GM12878 (cell line): Measurements from ENCODE around the gene RAD51. TPM values are rescaled to one million over a fixed set of nuclear protein-coding genes. Genes with fewer than 3 reads are reported as not detected.

Experiments
- ATAC-seq: fragments of 200-7000 bp; cut with Tn5 transposase; 3 replicates; pipeline ENCODE4 v1.9.1; 2020; ENCODE audit warnings: mild to moderate bottlenecking, moderate library complexity
- BruUV-seq: library from RNA; stranded (reverse); fragments of 400-500 nt; replicated peaks from 2 replicates; lab custom pipeline; 2021; lab: Mats Ljungman, UMichigan
- CTCF ChIA-PET: fragments of 300-600 bp; sonication (Branson Sonifier 250); formaldehyde crosslinking; extraction: SDS; loops from one replicate; lab custom pipeline; 2021; ENCODE audit warnings: inconsistent platforms; lab: Yijun Ruan, JAX
- POLR2A ChIA-PET: fragments of 350-600 bp; formaldehyde crosslinking; extraction: SDS; loops from one replicate; lab custom pipeline; 2021; ENCODE audit warnings: inconsistent platforms; lab: Charles Lee
- RAD21 ChIA-PET: fragments of 300-600 bp; sonication (Branson Sonifier 250); formaldehyde crosslinking; loops from one replicate; lab custom pipeline; 2023; ENCODE audit warnings: antibody characterized with exemption; ENCODE audit not compliant: unreplicated experiment; lab: Charles Lee
- SMC1A ChIA-PET: fragments of 300-600 bp; sonication (Branson Sonifier 250); formaldehyde crosslinking; loops from one replicate; lab custom pipeline; 2023; ENCODE audit not compliant: unreplicated experiment, uncharacterized antibody; lab: Charles Lee
- DNase-seq: peaks from one replicate; pipeline ENCODE4 v3.0.0-alpha.2; 2011; ENCODE audit warnings: low read depth, low spot score
- FAIRE-seq: peaks from 3 replicates; lab custom pipeline; 2011; peaks lifted over from hg19 to GRCh38; lab: Jason Lieb, UNC
- H2AFZ ChIP-seq: 2 replicates; pipeline ENCODE4 v1.6.0; 2011; ENCODE audit warnings: low read depth, low read length, control low read depth; ENCODE audit not compliant: control insufficient read depth
- H3K27ac ChIP-seq: 2 replicates; pipeline ENCODE4 v1.5.1; 2011; ENCODE audit warnings: control low read depth; ENCODE audit not compliant: control insufficient read depth, insufficient read depth
- H3K27me3 ChIP-seq, 2 experiments: replicated peaks in 1 of 2; 2 replicates each; pipeline versions ENCODE4 v1.6.0 to v1.6.1; 2011; ENCODE audit warnings: low read length in 1 of 2; ENCODE audit not compliant: control insufficient read depth in 2 of 2, insufficient read depth in 2 of 2
- H3K36me3 ChIP-seq, 2 experiments: 2 replicates each; pipeline ENCODE4 v1.5.1; 2011; ENCODE audit warnings: low read length in 1 of 2; ENCODE audit not compliant: control insufficient read depth in 2 of 2, insufficient read depth in 2 of 2
- H3K4me1 ChIP-seq: 2 replicates; pipeline ENCODE4 v1.6.1; 2011; ENCODE audit warnings: mild to moderate bottlenecking, low read length, moderate library complexity, mixed read lengths; ENCODE audit not compliant: control insufficient read depth, insufficient read depth
- H3K4me2 ChIP-seq: 2 replicates; pipeline ENCODE4 v1.6.0; 2011; ENCODE audit warnings: control low read depth; ENCODE audit not compliant: control insufficient read depth, insufficient read depth
- H3K4me3 ChIP-seq: fragments of 200-600 bp; sonication (generic); 2 replicates; pipeline ENCODE4 v1.5.1; 2016
- H3K79me2 ChIP-seq: 2 replicates; pipeline ENCODE4 v1.6.0; 2011; ENCODE audit warnings: low read length; ENCODE audit not compliant: control insufficient read depth, insufficient read depth
- H3K9ac ChIP-seq: 2 replicates; pipeline ENCODE4 v1.8.0; 2011; ENCODE audit warnings: low read length, control low read depth, mixed read lengths; ENCODE audit not compliant: control insufficient read depth, insufficient read depth
- H3K9me3 ChIP-seq: replicated peaks from 3 replicates; pipeline ENCODE4 v1.5.1; 2011; ENCODE audit warnings: mild to moderate bottlenecking, low read length; ENCODE audit not compliant: control insufficient read depth, insufficient read depth
- H4K20me1 ChIP-seq: 2 replicates; pipeline ENCODE4 v1.6.0; 2011; ENCODE audit not compliant: control insufficient read depth, insufficient read depth
- ESRRA ChIP-seq: IDR thresholded peaks from 2 replicates; pipeline ENCODE4 v1.6.1; 2012; ENCODE audit warnings: mild to moderate bottlenecking, low read length, improper control_type of control experiment
- JUND ChIP-seq: IDR thresholded peaks from 2 replicates; pipeline ENCODE4 v1.6.1; 2012; ENCODE audit warnings: low read depth, mild to moderate bottlenecking, low read length, improper control_type of control experiment, moderate library complexity
- RUNX3 ChIP-seq: IDR thresholded peaks from 2 replicates; pipeline ENCODE4 v1.6.1; 2012; ENCODE audit warnings: low read length, inconsistent platforms
- WGBS: methylation state at CpG from one replicate; pipeline ENCODE4 v1.1.6; 2016; ENCODE audit warnings: low lambda C conversion rate; ENCODE audit not compliant: insufficient replicate concordance, insufficient coverage; ENCODE audit errors: missing lambda C conversion rate; 5-methylcytosine and 5-hydroxymethylcytosine counted together
- in situ Hi-C: fragments of 300-500 bp; cut with MboI; formaldehyde crosslinking; loops from 9 replicates; pipeline ENCODE4 v1.14.3; 2018; ENCODE audit warnings: mixed read lengths
- intact Hi-C: fragments of 100-400 bp; cut with micrococcal nuclease; formaldehyde crosslinking; loops from one replicate; pipeline ENCODE4 v1.14.2; 2022; ENCODE audit not compliant: unreplicated experiment
- polyA plus RNA-seq, 11 experiments: library from polyadenylated mRNA; depleted of rRNA in 4 of 11; unstranded in 6 of 11; stranded (reverse) in 5 of 11; fragments of >200 nt; fragmentation: Nextera tagmentation in 4 of 11; fragmentation: Illumina TruSeq in 1 of 11; extraction: Ambion mirVana in 4 of 11; extraction: Trizol in 1 of 11; gene quantifications; 1 replicate in 1 of 11; 2 replicates in 10 of 11; pipeline versions ENCODE4 v1.2.1 to v1.2.3, GENCODE V29; 2011 to 2016; ENCODE audit warnings: inconsistent platforms in 2 of 11, missing spikeins in 2 of 11, low read depth in 1 of 11
- small RNA-seq: library from RNA; depleted of rRNA; stranded (forward); fragments of <200 nt; gene quantifications from one replicate; pipeline ENCODE3, GENCODE V24; 2014
- total RNA-seq, 4 experiments: library from RNA; depleted of rRNA in 3 of 4; stranded (reverse); fragments of >200 nt in 3 of 4; fragmentation: Illumina TruSeq in 1 of 4; extraction: Trizol in 1 of 4; gene quantifications; 2 replicates each; pipeline versions ENCODE4 v1.2.1 to v1.2.3, GENCODE V29; 2013 to 2021
- TF ChIP-seq, protein P1 (sequence below), 3 experiments: IDR thresholded peaks in 2 of 3; conservative IDR thresholded peaks in 1 of 3; 2 replicates each; pipeline ENCODE4 v1.5.1; 2011; ENCODE audit warnings: low read depth in 3 of 3, low read length in 3 of 3, mild to moderate bottlenecking in 3 of 3, control low read depth in 2 of 3, moderate library complexity in 2 of 3, inconsistent platforms in 1 of 3, mixed read lengths in 1 of 3; ENCODE audit not compliant: control insufficient read depth in 2 of 3, insufficient read depth in 1 of 3; ENCODE audit errors: extremely low read depth in 1 of 3

The RAD51 gene
- total and polyA plus RNA-seq, 10 of the 15 experiments (the other 5 are each of a cell fraction or from before 2014, with no cell fraction given): 13.1 to 55.0 (median 30.6) TPM

DNA sequence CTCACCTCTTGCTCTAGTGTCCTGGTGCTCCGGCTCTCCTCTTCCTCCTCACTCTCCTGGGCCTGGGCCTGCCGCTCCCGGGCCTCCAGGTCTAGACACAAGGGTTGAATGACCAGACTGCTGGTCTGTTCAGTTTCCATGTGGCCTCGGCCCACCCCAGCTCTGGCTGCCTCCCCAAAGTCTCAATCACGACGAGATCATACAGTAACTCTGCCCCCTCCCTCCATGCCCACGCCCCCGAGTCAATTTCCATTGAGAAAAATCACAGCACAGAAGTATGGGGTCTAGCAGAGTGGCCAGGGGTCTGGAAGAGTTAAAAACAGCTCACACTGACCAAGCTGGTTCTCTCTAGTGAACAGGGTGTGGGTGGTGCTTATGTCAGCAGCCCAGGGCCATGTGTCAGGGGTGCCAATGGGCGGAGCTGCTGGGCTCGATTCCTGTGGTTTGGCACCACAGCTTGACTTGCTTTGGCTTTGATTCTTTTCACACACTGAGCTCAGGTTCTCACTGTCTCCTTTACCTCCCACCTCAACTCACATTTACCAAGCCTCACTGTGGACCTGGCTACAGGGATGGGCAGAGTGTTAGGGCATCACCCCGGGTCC is 81.7 kb downstream of the RAD51 start:
- no peaks in the 10 kb centered on the region for H3K4me1 ChIP-seq
- BruUV-seq: no TSS peak
- WGBS: 86% methylated on average over 11 of the region's 11 CpGs
- H3K9me3 ChIP-seq: no peaks in the 10 kb centered on the region
- no peak overlapping the region for H2AFZ ChIP-seq
- no peak for ATAC-seq
- SMC1A ChIA-PET: interaction anchor here (1.6 kb wide), 1 partner anchor 115 kb away, joined by 6 read pairs; no protein-coding TSS in a partner anchor
- no peak for FAIRE-seq
- POLR2A ChIA-PET: no interaction called here
- RAD21 ChIA-PET: no interaction called here
- no peak overlapping the region for H3K4me3 ChIP-seq
- H4K20me1 ChIP-seq: no peaks in the 10 kb centered on the region
- intact Hi-C loops (no loop called here), in situ Hi-C loops (no loop called here)
- CTCF ChIA-PET: interaction anchor here (1.6 to 2.0 kb wide), 2 partner anchors 12 to 97 kb away, joined by 3 to 5 read pairs; no protein-coding TSS in a partner anchor
- peaks cover 2 to 24% of the 10 kb centered on the region in 2 experiments; a peak in 3 of 4 replicates for H3K36me3 ChIP-seq
- no peak overlapping the region for H3K27ac ChIP-seq
- DNase-seq: no peak
- H3K4me2 ChIP-seq: no peak overlapping the region
- TF ChIP-seq, protein P1, sequence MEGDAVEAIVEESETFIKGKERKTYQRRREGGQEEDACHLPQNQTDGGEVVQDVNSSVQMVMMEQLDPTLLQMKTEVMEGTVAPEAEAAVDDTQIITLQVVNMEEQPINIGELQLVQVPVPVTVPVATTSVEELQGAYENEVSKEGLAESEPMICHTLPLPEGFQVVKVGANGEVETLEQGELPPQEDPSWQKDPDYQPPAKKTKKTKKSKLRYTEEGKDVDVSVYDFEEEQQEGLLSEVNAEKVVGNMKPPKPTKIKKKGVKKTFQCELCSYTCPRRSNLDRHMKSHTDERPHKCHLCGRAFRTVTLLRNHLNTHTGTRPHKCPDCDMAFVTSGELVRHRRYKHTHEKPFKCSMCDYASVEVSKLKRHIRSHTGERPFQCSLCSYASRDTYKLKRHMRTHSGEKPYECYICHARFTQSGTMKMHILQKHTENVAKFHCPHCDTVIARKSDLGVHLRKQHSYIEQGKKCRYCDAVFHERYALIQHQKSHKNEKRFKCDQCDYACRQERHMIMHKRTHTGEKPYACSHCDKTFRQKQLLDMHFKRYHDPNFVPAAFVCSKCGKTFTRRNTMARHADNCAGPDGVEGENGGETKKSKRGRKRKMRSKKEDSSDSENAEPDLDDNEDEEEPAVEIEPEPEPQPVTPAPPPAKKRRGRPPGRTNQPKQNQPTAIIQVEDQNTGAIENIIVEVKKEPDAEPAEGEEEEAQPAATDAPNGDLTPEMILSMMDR (IDR thresholded peaks at IDR 0.05 in 2 of 3, conservative IDR thresholded peaks at IDR 0.05 in 1 of 3; ENCODE audit: control insufficient read depth in 2 of 3, extremely low read depth in 1 of 3, insufficient read depth in 1 of 3, low read depth in 3 of 3, low read length in 3 of 3): no peak
- no peak for TF ChIP-seq ESRRA
- no peak for TF ChIP-seq JUND
- no peak for TF ChIP-seq RUNX3
- H3K9ac ChIP-seq: no peak overlapping the region
- no peaks in the 10 kb centered on the region for H3K27me3 ChIP-seq
- no peaks in the 10 kb centered on the region for H3K79me2 ChIP-seq

Small RNA genes within 50 kb of the gene (small RNA-seq; reads per million reads assigned to genes)
- not detected for gene SUMO2P15

Other genes starting within 250 kb of the RAD51 start
Only the 7 nearest of the 14 such genes appear.
- gene RPUSD2, start 125.9 kb upstream of the RAD51 start, total RNA-seq (2014; rRNA removed): 25.5 and 26.0 TPM in 2 replicates
- gene RPUSD2, start 125.9 kb upstream of the RAD51 start, total RNA-seq (2014; rRNA removed; fragmentation: Illumina TruSeq; extraction: Trizol): 13.1 and 14.4 TPM in 2 replicates
- gene RPUSD2, start 125.9 kb upstream of the RAD51 start, total RNA-seq (2021): 22.7 and 26.1 TPM in 2 replicates
- 7.4 and 16.2 TPM in 2 replicates for gene RPUSD2, start 125.9 kb upstream of the RAD51 start, polyA plus RNA-seq (2011; rRNA removed)
- 8.5 and 12.7 TPM in 2 replicates for gene RPUSD2, start 125.9 kb upstream of the RAD51 start, polyA plus RNA-seq (2014; fragmentation: Illumina TruSeq; extraction: Trizol)
- 1 to 10 TPM; 4.0 to 8.7 TPM for gene RPUSD2, start 125.9 kb upstream of the RAD51 start, polyA plus RNA-seq (2014; fragmentation: Nextera tagmentation; extraction: Ambion mirVana)
- gene RPUSD2, start 125.9 kb upstream of the RAD51 start, polyA plus RNA-seq (2014; rRNA removed): 20.9 and 26.5 TPM in 2 replicates
- gene RPUSD2, start 125.9 kb upstream of the RAD51 start, polyA plus RNA-seq (2016; fragmentation: Nextera tagmentation; extraction: Ambion mirVana): 10 to 100 TPM; 29.5 to 33.3 TPM
- gene KNL1, start 100.9 kb upstream of the RAD51 start, total RNA-seq (2014; rRNA removed): 31.3 and 41.5 TPM in 2 replicates
- 55.5 and 58.1 TPM in 2 replicates for gene KNL1, start 100.9 kb upstream of the RAD51 start, total RNA-seq (2014; rRNA removed; fragmentation: Illumina TruSeq; extraction: Trizol)
- 25.7 and 29.3 TPM in 2 replicates for gene KNL1, start 100.9 kb upstream of the RAD51 start, total RNA-seq (2021)
- 44.1 and 73.9 TPM in 2 replicates for gene KNL1, start 100.9 kb upstream of the RAD51 start, polyA plus RNA-seq (2011; rRNA removed)
- 42.7 and 44.0 TPM in 2 replicates for gene KNL1, start 100.9 kb upstream of the RAD51 start, polyA plus RNA-seq (2014; fragmentation: Illumina TruSeq; extraction: Trizol)
- 10 to 100 TPM; 10.9 to 15.8 TPM for gene KNL1, start 100.9 kb upstream of the RAD51 start, polyA plus RNA-seq (2014; fragmentation: Nextera tagmentation; extraction: Ambion mirVana)
- gene KNL1, start 100.9 kb upstream of the RAD51 start, polyA plus RNA-seq (2014; rRNA removed): 11.2 and 12.1 TPM in 2 replicates
- gene KNL1, start 100.9 kb upstream of the RAD51 start, polyA plus RNA-seq (2016; fragmentation: Nextera tagmentation; extraction: Ambion mirVana): 10 to 100 TPM; 26.3 to 30.5 TPM
- 15.4 and 20.0 TPM in 2 replicates for gene RMDN3, start 60.1 kb downstream of the RAD51 start, total RNA-seq (2014; rRNA removed)
- gene RMDN3, start 60.1 kb downstream of the RAD51 start, total RNA-seq (2014; rRNA removed; fragmentation: Illumina TruSeq; extraction: Trizol): 16.3 and 16.9 TPM in 2 replicates
- gene RMDN3, start 60.1 kb downstream of the RAD51 start, total RNA-seq (2021): 27.6 and 28.3 TPM in 2 replicates
- gene RMDN3, start 60.1 kb downstream of the RAD51 start, polyA plus RNA-seq (2011; rRNA removed): 19.4 and 19.9 TPM in 2 replicates
- gene RMDN3, start 60.1 kb downstream of the RAD51 start, polyA plus RNA-seq (2014; fragmentation: Illumina TruSeq; extraction: Trizol): 19.3 and 20.5 TPM in 2 replicates
- 10 to 100 TPM in 1 of 2 experiments, 1 to 10 TPM in 1; 5.7 to 10.2 TPM for gene RMDN3, start 60.1 kb downstream of the RAD51 start, polyA plus RNA-seq (2014; fragmentation: Nextera tagmentation; extraction: Ambion mirVana)
- 21.3 and 23.1 TPM in 2 replicates for gene RMDN3, start 60.1 kb downstream of the RAD51 start, polyA plus RNA-seq (2014; rRNA removed)
- 10 to 100 TPM; 38.3 to 44.4 TPM for gene RMDN3, start 60.1 kb downstream of the RAD51 start, polyA plus RNA-seq (2016; fragmentation: Nextera tagmentation; extraction: Ambion mirVana)
- 67.0 and 69.5 TPM in 2 replicates for gene GCHFR, start 68.9 kb downstream of the RAD51 start, total RNA-seq (2014; rRNA removed)
- gene GCHFR, start 68.9 kb downstream of the RAD51 start, total RNA-seq (2014; rRNA removed; fragmentation: Illumina TruSeq; extraction: Trizol): 22.9 and 23.9 TPM in 2 replicates
- 43.9 and 45.3 TPM in 2 replicates for gene GCHFR, start 68.9 kb downstream of the RAD51 start, total RNA-seq (2021)
- 7.1 and 14.8 TPM in 2 replicates for gene GCHFR, start 68.9 kb downstream of the RAD51 start, polyA plus RNA-seq (2011; rRNA removed)
- gene GCHFR, start 68.9 kb downstream of the RAD51 start, polyA plus RNA-seq (2014; fragmentation: Illumina TruSeq; extraction: Trizol): 3.3 and 16.9 TPM in 2 replicates
- 10 to 100 TPM; 10.5 to 25.4 TPM for gene GCHFR, start 68.9 kb downstream of the RAD51 start, polyA plus RNA-seq (2014; fragmentation: Nextera tagmentation; extraction: Ambion mirVana)
- 88.2 and 94.0 TPM in 2 replicates for gene GCHFR, start 68.9 kb downstream of the RAD51 start, polyA plus RNA-seq (2014; rRNA removed)
- gene GCHFR, start 68.9 kb downstream of the RAD51 start, polyA plus RNA-seq (2016; fragmentation: Nextera tagmentation; extraction: Ambion mirVana): 10 to 100 TPM; 68.0 to 77.3 TPM
- gene C15orf62, start 74.8 kb downstream of the RAD51 start, total RNA-seq (2014; rRNA removed): 0.44 and 0.68 TPM in 2 replicates
- gene C15orf62, start 74.8 kb downstream of the RAD51 start, total RNA-seq (2014; rRNA removed; fragmentation: Illumina TruSeq; extraction: Trizol): 0.37 and 0.54 TPM in 2 replicates
- gene C15orf62, start 74.8 kb downstream of the RAD51 start, total RNA-seq (2021): 0.24 and 0.56 TPM in 2 replicates
- gene C15orf62, start 74.8 kb downstream of the RAD51 start, polyA plus RNA-seq (2011; rRNA removed): 0.07 and 0.11 TPM in 2 replicates
- 0.25 TPM in 1 of 2 replicates, not detected in the other for gene C15orf62, start 74.8 kb downstream of the RAD51 start, polyA plus RNA-seq (2014; fragmentation: Illumina TruSeq; extraction: Trizol)
- gene C15orf62, start 74.8 kb downstream of the RAD51 start, polyA plus RNA-seq (2014; fragmentation: Nextera tagmentation; extraction: Ambion mirVana): under 1 TPM in 1 of 2 experiments, not detected in 1; 0.06 TPM
- gene C15orf62, start 74.8 kb downstream of the RAD51 start, polyA plus RNA-seq (2014; rRNA removed): 0.18 and 0.28 TPM in 2 replicates
- gene C15orf62, start 74.8 kb downstream of the RAD51 start, polyA plus RNA-seq (2016; fragmentation: Nextera tagmentation; extraction: Ambion mirVana): under 1 TPM; 0.40 to 0.50 TPM
- gene ZFYVE19, start 111.9 kb downstream of the RAD51 start, total RNA-seq (2014; rRNA removed): 16.8 and 20.2 TPM in 2 replicates
- 11.5 and 12.4 TPM in 2 replicates for gene ZFYVE19, start 111.9 kb downstream of the RAD51 start, total RNA-seq (2014; rRNA removed; fragmentation: Illumina TruSeq; extraction: Trizol)
- gene ZFYVE19, start 111.9 kb downstream of the RAD51 start, total RNA-seq (2021): 14.9 and 17.1 TPM in 2 replicates
- gene ZFYVE19, start 111.9 kb downstream of the RAD51 start, polyA plus RNA-seq (2011; rRNA removed): 23.7 and 36.3 TPM in 2 replicates
- 22.2 and 27.3 TPM in 2 replicates for gene ZFYVE19, start 111.9 kb downstream of the RAD51 start, polyA plus RNA-seq (2014; fragmentation: Illumina TruSeq; extraction: Trizol)
- 1 to 10 TPM; 1.7 to 4.4 TPM for gene ZFYVE19, start 111.9 kb downstream of the RAD51 start, polyA plus RNA-seq (2014; fragmentation: Nextera tagmentation; extraction: Ambion mirVana)
- gene ZFYVE19, start 111.9 kb downstream of the RAD51 start, polyA plus RNA-seq (2014; rRNA removed): 27.1 and 30.7 TPM in 2 replicates
- 10 to 100 TPM; 16.0 to 17.2 TPM for gene ZFYVE19, start 111.9 kb downstream of the RAD51 start, polyA plus RNA-seq (2016; fragmentation: Nextera tagmentation; extraction: Ambion mirVana)
- 39.2 and 42.8 TPM in 2 replicates for gene DNAJC17, start 112.3 kb downstream of the RAD51 start, total RNA-seq (2014; rRNA removed)
- gene DNAJC17, start 112.3 kb downstream of the RAD51 start, total RNA-seq (2014; rRNA removed; fragmentation: Illumina TruSeq; extraction: Trizol): 43.4 and 51.1 TPM in 2 replicates
- 39.3 and 43.5 TPM in 2 replicates for gene DNAJC17, start 112.3 kb downstream of the RAD51 start, total RNA-seq (2021)
- 34.0 and 39.9 TPM in 2 replicates for gene DNAJC17, start 112.3 kb downstream of the RAD51 start, polyA plus RNA-seq (2011; rRNA removed)
- gene DNAJC17, start 112.3 kb downstream of the RAD51 start, polyA plus RNA-seq (2014; fragmentation: Illumina TruSeq; extraction: Trizol): 52.7 and 62.8 TPM in 2 replicates
- 10 to 100 TPM in 1 of 2 experiments, 1 to 10 TPM in 1; 6.1 to 11.5 TPM for gene DNAJC17, start 112.3 kb downstream of the RAD51 start, polyA plus RNA-seq (2014; fragmentation: Nextera tagmentation; extraction: Ambion mirVana)
- 50.2 and 61.0 TPM in 2 replicates for gene DNAJC17, start 112.3 kb downstream of the RAD51 start, polyA plus RNA-seq (2014; rRNA removed)
- gene DNAJC17, start 112.3 kb downstream of the RAD51 start, polyA plus RNA-seq (2016; fragmentation: Nextera tagmentation; extraction: Ambion mirVana): 10 to 100 TPM; 48.0 to 55.7 TPM